HG02943 (cell line): Measurements from ENCODE around the gene CA11.
"Not testable (repeated sequence)": the region's sequence is repeated elsewhere in the genome, so short reads cannot be mapped to it uniquely, and the experiment has no call there.

Experiments
- ATAC-seq: cut with Tn5 transposase; IDR thresholded peaks from one replicate; pipeline ENCODE4 v1.9.1; 2021; ENCODE audit warnings: mild to moderate bottlenecking, low read depth, moderate library complexity; ENCODE audit not compliant: unreplicated experiment

Gene CA11

GRCh38 chr19:48670699-48671445 is 24.9 kb upstream of the CA11 start:
- ATAC-seq: no peak

- ATAC-seq: no peak
Measured at GRCh38 chr19:48669903-48670668, 24.1 kb upstream of the CA11 start.

GRCh38 chr19:48668761-48669160 is 22.8 kb upstream of the CA11 start:
- no peak for ATAC-seq

DNA sequence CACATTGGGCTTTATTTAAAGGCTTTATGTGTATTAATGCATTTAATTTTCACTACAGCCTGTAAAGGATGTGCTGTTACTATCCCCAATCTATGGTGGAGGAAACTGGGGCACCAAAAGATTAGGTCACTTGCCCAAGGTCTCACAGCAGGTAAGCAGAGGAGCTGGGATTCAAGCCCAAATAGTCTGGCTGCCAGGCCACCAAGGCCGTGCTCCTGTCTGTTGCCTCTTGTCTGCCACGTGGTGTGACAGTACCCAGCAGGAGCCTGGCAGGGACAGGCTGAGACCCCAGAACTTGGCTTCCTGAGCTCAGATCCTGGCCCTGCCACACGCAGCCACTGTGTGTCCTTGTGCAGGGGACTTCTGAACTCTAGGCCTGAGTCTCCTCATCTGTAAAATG is 22.3 kb upstream of the CA11 start:
- ATAC-seq: no peak

GRCh38 chr19:48665786-48666185 is 19.8 kb upstream of the CA11 start:
- no peak for ATAC-seq

DNA sequence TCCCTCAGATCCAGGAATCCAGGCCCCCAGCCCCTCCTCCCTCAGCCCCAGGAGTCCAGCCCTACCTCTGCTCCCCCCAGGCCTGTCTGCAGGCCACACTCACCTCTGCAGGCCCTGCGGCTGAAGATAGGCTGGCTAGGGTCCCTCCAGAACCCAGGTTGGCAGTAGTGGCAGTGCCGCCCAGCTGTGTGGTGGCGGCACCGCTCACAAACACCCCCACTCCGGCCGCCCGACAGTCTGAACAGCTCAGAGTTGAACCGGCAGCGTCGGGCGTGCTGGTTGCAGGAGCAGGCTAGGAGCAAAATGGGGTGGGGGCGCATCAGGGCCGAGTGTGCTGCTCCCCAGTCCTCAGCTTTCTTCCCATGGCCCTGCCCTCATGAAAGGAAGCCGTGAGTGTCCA is 18.5 kb upstream of the CA11 start:
- ATAC-seq: no peak

GRCh38 chr19:48663667-48664066 is 17.7 kb upstream of the CA11 start:
- no peak for ATAC-seq

DNA sequence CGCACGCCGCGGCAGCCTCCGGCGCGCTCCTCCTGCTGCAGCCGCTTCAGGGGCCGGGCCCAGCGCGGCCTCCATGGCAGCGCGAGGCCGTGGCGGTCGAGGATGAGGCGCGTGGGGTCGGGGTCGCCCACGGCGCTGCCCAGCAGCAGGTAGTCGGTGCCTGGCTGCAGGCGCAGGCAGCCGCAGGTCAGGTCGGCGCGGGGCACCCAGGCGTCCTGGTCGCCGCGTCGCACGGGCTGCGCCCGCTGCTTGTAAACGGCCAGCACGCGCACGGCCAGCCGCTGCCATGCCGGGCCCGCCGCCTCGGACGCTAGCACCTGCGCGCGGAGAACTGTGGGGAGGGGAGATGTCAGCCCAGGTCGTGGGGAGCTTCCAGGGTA is 15.7 kb upstream of the CA11 start:
- no peak for ATAC-seq

DNA sequence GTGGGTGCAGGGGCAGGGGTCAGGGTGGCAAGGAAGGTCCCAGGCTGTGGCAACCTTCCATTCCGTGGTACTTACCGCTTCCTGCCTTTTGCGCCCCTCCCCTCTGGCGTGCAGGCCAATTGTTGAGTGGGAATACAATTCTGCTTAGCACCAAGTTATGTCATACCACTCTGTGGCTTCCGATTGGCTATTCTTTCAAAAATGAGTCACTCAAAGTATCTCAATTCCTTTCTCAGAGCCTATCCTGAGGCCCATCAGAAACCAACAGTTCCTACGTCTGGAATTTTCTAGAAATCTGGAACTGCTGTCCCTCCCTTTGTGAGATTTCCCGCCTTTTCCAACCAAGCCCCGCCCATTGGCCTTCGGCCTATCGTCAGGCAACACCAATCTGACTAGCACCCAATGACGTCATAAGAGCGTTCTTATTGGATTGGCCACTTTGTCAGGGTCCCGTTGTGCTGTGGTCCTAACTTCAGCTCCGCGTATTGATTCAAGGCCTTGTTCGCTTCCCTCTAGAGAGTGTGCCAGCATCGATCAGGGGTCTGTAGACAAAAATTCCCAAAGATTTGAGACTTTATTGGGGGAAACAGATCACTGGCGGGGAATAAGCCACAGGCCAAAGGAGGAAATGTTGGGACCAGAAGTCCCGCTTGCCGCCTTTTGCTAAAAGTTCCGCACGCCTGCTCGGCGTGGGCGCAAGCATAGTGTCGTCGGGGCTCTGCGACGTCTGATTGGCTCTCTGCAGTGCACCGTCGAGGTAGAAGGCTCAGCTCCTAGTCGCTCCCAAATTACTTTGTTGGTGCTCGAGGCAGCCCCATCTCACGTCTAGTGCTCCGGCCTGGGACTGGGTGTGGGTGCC is 15.1 kb upstream of the CA11 start:
- ATAC-seq: no peak

DNA sequence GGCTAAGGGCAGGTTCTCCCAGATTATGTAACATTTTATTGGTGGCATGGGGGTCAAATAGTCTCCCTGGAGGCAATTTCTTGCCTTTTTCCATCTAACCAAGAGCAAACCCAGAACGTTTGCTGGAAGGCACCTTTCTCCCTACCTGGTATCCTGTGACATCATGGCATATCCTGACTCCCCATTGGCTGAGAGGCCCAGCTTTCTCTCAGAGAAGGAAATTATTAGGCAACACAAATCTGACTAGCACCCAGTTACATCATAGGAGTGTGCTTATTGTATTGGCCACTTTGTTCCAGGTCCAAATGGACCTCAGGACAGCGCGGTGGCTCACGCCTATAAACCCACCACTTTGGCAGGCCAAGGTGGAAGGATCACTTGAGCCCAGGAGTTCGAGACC is 13.8 kb upstream of the CA11 start:
- no peak for ATAC-seq

DNA sequence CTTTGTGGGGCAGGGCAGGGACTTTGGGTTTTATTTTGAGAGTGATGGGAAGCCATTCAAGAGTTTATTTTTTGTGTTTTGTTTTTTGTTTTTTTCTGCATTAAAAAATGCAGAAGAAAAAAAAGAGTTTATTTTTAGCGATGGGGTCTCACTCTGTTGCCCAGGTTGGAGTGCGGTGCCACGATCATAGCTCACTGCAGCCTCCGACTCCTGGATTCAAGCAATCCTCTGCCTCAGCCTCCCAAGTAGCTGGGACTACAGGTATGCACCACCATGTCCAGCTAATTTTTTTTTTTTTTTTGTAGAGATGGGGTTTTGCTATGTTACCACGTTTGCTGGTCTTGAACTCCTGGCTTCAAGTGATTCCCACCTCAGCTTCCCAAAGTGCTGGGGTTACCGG is 12.5 kb upstream of the CA11 start:
- ATAC-seq: no peak

DNA sequence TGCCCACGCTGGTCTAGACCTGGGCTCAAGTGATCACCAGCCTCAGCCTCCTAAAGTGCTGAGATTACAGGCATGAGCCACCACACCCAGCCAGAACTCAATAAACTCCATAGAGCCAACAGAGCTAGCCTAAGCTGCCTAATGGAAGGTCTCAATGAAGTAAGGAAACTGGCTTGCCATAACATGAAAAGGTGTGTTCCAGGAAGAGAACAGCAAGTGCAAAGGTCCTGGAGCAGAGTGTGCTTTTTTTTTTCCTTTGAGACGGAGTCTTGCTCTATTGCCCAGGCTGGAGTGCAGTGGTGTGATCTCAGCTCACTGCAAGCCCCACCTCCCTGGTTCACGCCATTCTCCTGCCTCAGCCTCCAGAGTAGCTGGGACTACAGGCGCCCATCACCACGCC is 11.8 kb upstream of the CA11 start:
- not testable (repeated sequence) for ATAC-seq

DNA sequence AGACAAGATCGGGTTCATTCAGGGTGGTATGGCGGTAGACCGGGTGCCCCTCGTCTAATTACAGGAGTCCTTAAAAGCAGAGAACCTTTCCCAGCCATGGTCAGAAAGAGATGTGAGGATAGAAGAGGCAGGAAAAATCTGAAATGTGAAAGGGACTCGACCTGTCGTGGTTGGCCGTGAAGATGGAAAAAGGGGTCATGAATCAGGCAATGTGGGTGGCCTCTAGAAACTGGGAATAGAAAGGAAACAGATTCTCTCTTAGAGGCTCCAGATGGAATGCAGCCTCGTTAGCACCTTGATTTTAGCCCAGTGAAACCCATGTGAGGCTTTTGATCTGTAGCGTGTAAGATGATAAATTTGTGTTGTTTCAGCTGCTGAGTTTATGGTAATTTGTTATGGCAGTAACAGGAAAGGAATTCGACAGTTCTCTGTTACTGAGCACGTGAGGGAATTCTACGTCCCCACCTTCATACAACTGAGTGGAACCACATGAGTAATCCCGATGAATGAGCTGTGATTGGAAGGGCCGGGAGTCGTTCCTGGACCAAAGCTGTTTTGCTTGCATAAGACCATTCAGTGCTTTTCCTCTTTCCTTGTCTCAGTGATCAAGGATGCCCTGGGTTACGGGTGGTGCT is 11.0 kb upstream of the CA11 start:
- no peak for ATAC-seq

GRCh38 chr19:48654299-48655059 is 8.5 kb upstream of the CA11 start:
- ATAC-seq: no peak

DNA sequence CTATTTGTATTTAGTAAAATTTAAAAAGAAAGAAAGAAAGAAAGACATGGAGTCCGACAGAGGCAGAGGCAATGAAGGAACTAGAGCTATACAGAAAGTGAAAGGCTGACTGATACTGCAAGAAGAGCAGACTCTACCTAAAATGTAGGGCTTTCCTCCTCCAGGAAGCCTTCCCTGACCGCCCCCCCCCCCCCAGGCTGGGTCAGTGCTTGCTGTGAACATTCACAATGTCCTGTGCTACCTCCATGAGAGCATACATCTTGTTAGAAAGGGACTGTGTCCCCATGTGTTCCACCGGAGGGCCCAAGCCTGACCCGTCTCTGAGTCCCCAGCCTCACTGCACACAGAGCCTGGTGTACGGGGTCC is 5.7 kb upstream of the CA11 start:
- no peak for ATAC-seq

DNA sequence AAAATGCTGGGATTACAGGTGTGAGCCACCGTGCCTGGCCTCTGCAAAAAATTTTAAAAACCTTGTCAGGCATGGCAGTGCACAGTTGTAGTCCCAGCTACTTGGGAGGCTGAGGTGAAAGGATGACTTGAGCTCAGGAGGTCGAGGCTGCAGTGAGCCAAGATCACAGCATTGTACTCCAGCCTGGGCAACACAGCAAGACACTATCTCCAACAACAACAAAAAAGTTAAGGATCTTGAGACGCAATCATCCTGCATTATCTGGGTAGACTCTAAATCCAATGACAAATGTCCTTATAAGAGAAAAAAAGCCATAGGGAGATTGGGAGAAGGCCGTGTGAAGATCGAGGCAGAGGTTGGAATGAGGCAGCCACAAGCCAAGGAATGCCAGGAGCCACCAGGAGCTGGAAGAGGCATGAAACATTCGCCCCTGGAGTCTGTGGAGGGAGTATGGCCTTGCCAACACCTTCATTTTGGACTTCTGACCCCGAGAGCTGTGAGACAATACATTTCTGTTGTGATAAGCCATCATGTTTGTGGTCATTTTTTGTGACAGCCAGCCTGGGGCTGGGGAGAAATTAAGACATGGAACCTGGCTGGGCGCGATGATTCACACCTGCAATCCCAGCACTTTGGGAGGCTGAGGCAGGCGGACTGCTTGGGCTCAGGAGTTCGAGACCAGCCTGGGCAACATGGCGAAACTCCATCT is 5.1 kb upstream of the CA11 start:
- ATAC-seq: no peak

DNA sequence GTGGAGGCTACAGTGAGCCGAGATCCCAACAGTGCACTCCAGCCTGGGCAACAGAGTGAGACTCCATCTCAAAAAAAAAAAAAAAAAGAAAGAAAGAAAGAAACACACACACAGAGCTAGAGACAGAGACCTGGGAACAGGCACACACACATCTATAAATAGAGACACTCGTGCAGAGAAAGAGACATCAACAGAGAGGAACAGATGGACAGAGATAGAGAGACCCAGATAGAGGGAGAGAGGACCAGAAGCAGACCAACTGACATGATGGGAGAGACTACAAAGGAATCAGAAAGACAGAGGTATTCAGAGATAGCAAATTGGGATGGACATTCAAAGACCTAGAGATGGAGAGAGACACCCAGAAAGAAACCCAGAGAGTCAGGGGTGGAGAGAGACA is 2.1 kb upstream of the CA11 start:
- no peak for ATAC-seq

DNA sequence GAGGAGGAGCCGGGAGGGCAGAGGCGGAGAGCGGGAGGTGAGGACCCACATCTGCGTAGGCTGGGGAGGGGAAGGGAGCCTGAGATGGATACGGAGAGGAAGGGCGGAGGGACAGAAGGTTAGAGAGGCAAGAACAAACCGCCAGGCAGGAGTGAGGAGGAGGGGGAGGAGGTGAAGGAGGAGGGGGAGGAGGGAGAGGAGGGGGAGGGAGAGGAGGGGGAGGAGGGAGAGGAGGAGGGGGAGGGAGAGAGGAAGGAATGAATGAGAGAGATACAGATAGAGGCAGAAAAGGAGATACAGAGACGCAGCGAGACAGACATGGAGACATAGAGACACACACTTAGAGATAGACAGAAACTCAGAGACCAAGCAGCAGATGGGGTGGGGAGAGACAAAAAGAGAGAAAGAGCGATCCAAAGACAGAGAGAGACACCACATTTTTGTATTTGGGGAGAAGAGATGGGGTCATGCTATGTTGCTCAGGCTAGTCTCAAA is 782 bp upstream of the CA11 start:
- ATAC-seq: no peak

DNA sequence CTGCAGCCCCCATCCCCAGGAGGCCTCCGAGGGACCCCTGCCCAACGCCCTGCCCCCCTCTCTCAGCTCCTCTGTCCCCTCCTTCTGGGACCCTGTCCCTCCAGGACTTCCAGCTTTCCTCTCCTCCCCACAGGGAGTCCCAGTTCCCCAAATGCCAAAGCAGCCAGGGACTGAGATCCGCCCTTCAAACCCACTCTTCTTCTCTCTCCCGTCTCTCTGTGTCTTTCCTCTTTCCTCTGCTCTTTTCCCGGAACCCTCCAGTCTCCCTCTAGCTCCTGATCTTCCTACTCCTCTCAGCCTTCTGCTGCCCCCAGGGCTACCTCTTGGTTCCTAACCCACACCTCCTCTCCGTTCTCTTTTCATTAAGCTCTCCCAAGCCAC is 377 bp downstream of the CA11 start:
- no peak for ATAC-seq
